ENCODE measurements around the gene PPM1L.
"Not testable (repeated sequence)": the region's sequence is repeated elsewhere in the genome, so short reads cannot be mapped to it uniquely, and the experiment has no call there.

PPM1L gene

GRCh38 chr3:160992712-160993111 lies 236.7 kb downstream of the PPM1L start:
- no peak for DNase-seq (ENCODE audit: low spot score)
- TF ChIP-seq, protein P1, sequence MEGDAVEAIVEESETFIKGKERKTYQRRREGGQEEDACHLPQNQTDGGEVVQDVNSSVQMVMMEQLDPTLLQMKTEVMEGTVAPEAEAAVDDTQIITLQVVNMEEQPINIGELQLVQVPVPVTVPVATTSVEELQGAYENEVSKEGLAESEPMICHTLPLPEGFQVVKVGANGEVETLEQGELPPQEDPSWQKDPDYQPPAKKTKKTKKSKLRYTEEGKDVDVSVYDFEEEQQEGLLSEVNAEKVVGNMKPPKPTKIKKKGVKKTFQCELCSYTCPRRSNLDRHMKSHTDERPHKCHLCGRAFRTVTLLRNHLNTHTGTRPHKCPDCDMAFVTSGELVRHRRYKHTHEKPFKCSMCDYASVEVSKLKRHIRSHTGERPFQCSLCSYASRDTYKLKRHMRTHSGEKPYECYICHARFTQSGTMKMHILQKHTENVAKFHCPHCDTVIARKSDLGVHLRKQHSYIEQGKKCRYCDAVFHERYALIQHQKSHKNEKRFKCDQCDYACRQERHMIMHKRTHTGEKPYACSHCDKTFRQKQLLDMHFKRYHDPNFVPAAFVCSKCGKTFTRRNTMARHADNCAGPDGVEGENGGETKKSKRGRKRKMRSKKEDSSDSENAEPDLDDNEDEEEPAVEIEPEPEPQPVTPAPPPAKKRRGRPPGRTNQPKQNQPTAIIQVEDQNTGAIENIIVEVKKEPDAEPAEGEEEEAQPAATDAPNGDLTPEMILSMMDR (conservative IDR thresholded peaks at IDR 0.05; ENCODE audit: low read depth) = no peak
- CTCF ChIA-PET = no interaction called here
- H3K27ac ChIP-seq = no peak overlapping the region
- POLR2A ChIA-PET (ENCODE audit: low non-redundant PET) = no interaction called here

GRCh38 chr3:160996811-160997210 lies 240.8 kb downstream of the PPM1L start:
- POLR2A ChIA-PET (ENCODE audit: low non-redundant PET) = no interaction called here
- H3K27ac ChIP-seq = no peak overlapping the region
- no peak for DNase-seq (ENCODE audit: low spot score)
- CTCF ChIA-PET = no interaction called here
- TF ChIP-seq, protein P1 (conservative IDR thresholded peaks at IDR 0.05; ENCODE audit: low read depth) = no peak

DNA sequence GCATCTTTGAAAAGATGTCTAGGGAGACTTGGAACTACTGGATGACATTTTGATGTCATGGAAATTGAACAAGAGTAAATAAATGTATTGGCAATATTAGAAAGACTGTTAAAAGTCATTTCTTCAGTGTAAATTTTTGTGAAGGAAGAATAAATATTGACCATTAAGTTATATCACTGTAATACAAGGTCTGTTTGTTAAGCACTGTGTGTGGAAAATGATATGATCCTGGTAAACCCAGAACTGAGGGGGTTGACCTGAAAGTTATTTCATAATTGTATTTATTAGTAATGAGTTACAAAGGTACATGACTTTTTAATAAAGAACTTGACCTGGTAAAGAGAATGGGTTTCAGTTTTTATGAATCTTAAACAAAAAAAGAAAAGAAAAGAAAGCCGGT lies 242.6 kb downstream of the PPM1L start:
- ChIA-PET POLR2A (ENCODE audit: low non-redundant PET) (no interaction called here), CTCF (no interaction called here)
- no peak for DNase-seq (ENCODE audit: low spot score)
- TF ChIP-seq, protein P1 (conservative IDR thresholded peaks at IDR 0.05; ENCODE audit: low read depth) = no peak
- no peak overlapping the region for H3K27ac ChIP-seq

DNA sequence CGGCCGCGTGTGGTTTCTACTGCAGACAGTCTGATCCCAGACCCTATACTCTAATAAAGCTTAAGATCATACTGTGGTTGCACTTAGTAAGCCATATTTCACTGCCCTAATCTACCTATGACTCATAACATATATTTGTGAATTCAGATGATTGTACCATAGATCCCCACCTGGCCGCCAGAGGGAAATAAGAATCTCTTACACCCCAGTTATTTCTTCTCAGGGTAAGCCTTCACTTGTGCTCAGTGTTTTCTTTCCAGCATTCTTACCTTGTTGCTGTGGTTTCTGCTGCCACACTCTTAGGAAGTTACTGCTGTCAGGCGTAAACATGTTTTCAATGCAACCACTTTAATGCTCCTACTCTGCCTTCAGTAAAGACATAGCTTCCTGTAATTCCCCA lies 243.2 kb downstream of the PPM1L start:
- POLR2A ChIA-PET (ENCODE audit: low non-redundant PET) = no interaction called here
- DNase-seq (ENCODE audit: low spot score) = no peak

DNA sequence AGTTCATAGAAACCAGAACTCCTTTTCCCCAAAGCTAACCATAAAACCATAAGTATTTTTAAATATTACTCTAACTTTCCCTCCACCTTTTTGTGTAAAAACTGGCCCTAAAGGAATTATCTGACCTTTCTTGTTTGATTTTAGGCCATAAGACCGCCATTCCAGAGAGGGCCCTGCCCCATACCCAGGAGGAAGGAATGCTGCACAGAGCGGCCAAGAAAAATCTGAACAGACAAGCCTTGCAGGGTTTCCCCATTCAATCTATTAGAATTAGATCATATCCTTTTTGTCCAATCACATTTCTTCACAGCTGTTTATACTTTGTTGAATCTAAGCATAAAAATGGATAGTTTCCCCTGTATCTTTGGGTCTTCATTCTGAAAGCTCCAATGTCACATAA lies 252.1 kb downstream of the PPM1L start:
- ChIA-PET CTCF (no interaction called here), POLR2A (ENCODE audit: low non-redundant PET) (no interaction called here)
- DNase-seq (ENCODE audit: low spot score) = no peak
- H3K27ac ChIP-seq = no peak overlapping the region
- TF ChIP-seq, protein P1 (conservative IDR thresholded peaks at IDR 0.05; ENCODE audit: low read depth) = no peak

More for the DNA sequence above, 243.2 kb downstream of the PPM1L start:
- CTCF ChIA-PET = no interaction called here
- no peak overlapping the region for H3K27ac ChIP-seq
- TF ChIP-seq, protein P1 (conservative IDR thresholded peaks at IDR 0.05; ENCODE audit: low read depth) = no peak

DNA sequence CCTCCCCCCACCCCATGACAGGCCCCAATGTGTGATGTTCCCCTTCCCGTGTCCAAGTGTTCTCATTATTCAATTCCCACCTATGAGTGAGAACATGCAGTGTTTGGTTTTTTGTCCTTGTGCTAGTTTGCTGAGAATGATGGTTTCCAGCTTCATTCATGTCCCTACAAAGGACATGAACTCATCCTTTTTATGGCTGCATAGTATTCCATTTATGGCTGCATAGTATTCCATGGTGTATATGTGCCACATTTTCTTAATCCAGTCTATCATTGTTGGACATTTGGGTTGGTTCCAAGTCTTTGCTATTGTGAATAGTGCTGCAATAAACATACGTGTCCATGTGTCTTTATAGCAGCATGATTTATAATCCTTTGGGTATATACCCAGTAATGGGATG lies 254.1 kb downstream of the PPM1L start:
- H3K27ac ChIP-seq; CTCF ChIA-PET; DNase-seq (ENCODE audit: low spot score); POLR2A ChIA-PET (ENCODE audit: low non-redundant PET): not testable (repeated sequence)

DNA sequence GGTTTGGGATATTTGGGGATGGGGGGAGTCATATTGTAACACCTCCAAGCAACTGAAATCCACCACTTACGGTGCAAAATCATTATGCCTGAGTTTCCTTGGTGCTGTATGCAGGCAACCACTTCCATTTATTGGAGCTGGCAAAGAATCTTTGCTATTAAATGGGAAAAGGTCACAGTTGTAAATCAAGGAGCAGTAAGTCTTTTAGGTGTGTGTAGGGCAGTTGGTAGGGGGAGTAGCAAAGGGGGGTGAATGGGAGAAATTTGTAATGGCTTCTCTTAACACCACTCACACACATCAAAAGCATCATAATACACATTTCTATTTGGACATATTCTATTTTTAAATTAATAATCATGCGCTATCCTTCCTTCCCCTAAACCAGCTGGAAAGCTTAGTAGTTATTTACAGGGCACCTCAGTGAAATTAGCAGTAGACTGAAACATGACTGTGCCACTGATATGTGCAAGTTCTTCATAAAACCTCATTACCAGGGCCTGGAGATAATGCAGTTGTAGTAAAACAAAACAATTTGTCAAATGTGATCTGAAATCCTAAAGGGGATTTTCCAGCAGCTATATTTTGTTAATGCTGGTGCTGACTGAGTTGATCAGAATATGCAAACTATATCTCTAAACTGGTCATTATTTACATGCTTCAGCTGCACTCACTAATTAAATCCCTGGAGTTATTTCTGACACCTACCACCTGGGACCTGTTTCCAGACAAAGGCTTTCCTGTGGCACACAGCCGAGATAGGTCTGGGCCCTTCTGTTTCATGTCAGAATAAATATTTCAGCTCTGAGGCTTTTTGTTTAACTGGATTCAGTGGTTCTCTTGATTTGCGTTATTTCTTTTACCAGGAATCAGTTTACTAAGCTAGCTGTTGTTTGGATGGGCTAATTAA lies 259.1 kb downstream of the PPM1L start:
- POLR2A ChIA-PET (ENCODE audit: low non-redundant PET) = no interaction called here
- H3K27ac ChIP-seq = no peak overlapping the region
- CTCF ChIA-PET = interaction anchor here (0.6 kb wide), 2 partner anchors 22 to 336 kb away, joined by 3 read pairs; no protein-coding TSS in a partner anchor
- DNase-seq (ENCODE audit: low spot score) = no peak
- TF ChIP-seq, protein P1 (conservative IDR thresholded peaks at IDR 0.05; ENCODE audit: low read depth) = no peak

All from RWPE1 (cell line).